Measurements from ENCODE around the gene SCRN2. TPM values are rescaled to one million over a fixed set of nuclear protein-coding genes. Genes with fewer than 3 reads are reported as not detected.

SCRN2 gene
- total RNA-seq, 3 donors from 2014 or later (not counting 1 experiment from before 2014, with no cell fraction given) = 33.7 to 38.0 (median 35.7) TPM

- no peaks in the 10 kb centered on the region for H3K9me3 ChIP-seq (ENCODE audit: control insufficient read depth, insufficient read depth, low read length)
- H3K27ac ChIP-seq (ENCODE audit: low read length) = no peak overlapping the region
- WGBS (ENCODE audit: insufficient coverage) = 60% methylated on average over 17 of the region's 17 CpGs
- H3K4me3 ChIP-seq (ENCODE audit: low read length) = peak overlapping the region; percentile 90
- Mint-ChIP-seq H3K27ac (peak overlapping the region; percentile 81 to 97), H3K9me3 (no peaks in the 10 kb centered on the region), H3K27me3 (ENCODE audit: low read depth in 2 of 2) (peaks cover 4 to 9% of the 10 kb centered on the region in 2 donors), H3K4me3 (peak overlapping the region; percentile 99), H3K4me1 (peaks cover 15 to 24% of the 10 kb centered on the region in 2 donors), H3K36me3 (no peaks in the 10 kb centered on the region)
- intact Hi-C loops (cut with micrococcal nuclease) = no loop called here
- no peak for ATAC-seq
- peaks cover 6% of the 10 kb centered on the region for H3K36me3 ChIP-seq (ENCODE audit: control insufficient read depth, insufficient read depth, low read length)
- peaks cover 4% of the 10 kb centered on the region for H3K27me3 ChIP-seq (ENCODE audit: control insufficient read depth, insufficient read depth, low read length)
- H3K4me1 ChIP-seq (ENCODE audit: control insufficient read depth, insufficient read depth, low read length) = peaks cover 18% of the 10 kb centered on the region
- TF ChIP-seq CTCF (IDR thresholded peaks at IDR 0.05) = no peak
- DNase-seq = peak in 1 of 2 donors; percentile 22
These were observed 902 bp downstream of the SCRN2 start for GRCh38 chr17:47840001-47840741.

- no peak for DNase-seq
- 96% methylated on average over 5 of the region's 5 CpGs for WGBS (ENCODE audit: insufficient coverage)
- no peak for ATAC-seq
- H3K4me1 Mint-ChIP-seq = peaks cover 15 to 28% of the 10 kb centered on the region in 2 donors
- no peak for TF ChIP-seq CTCF (IDR thresholded peaks at IDR 0.05)
- Histone ChIP-seq H3K4me1 (ENCODE audit: control insufficient read depth, insufficient read depth, low read length) (peaks cover 18% of the 10 kb centered on the region), H3K36me3 (ENCODE audit: control insufficient read depth, insufficient read depth, low read length) (peaks cover 6% of the 10 kb centered on the region), H3K27ac (ENCODE audit: low read length) (no peak overlapping the region), H3K27me3 (ENCODE audit: control insufficient read depth, insufficient read depth, low read length) (no peaks in the 10 kb centered on the region), H3K4me3 (ENCODE audit: low read length) (no peak overlapping the region), H3K9me3 (ENCODE audit: control insufficient read depth, insufficient read depth, low read length) (no peaks in the 10 kb centered on the region)
- H3K27ac Mint-ChIP-seq = no peak overlapping the region
- H3K9me3 Mint-ChIP-seq = no peaks in the 10 kb centered on the region
- H3K4me3 Mint-ChIP-seq = peak overlapping the region; percentile 17
- no peaks in the 10 kb centered on the region for H3K36me3 Mint-ChIP-seq
- intact Hi-C loops (cut with micrococcal nuclease) = loop anchor here (10.0 kb wide), 2 partner anchors 106 to 206 kb away; partner anchors contain the start of genes NFE2L1 and PNPO
- H3K27me3 Mint-ChIP-seq (ENCODE audit: low read depth in 2 of 2) = no peaks in the 10 kb centered on the region
These were observed 2.0 kb downstream of the SCRN2 start for GRCh38 chr17:47839071-47839470.

GRCh38 chr17:47838636-47839035, 2.4 kb downstream of the SCRN2 start:
- Histone ChIP-seq H3K9me3 (ENCODE audit: control insufficient read depth, insufficient read depth, low read length) (no peaks in the 10 kb centered on the region), H3K27me3 (ENCODE audit: control insufficient read depth, insufficient read depth, low read length) (no peaks in the 10 kb centered on the region), H3K4me1 (ENCODE audit: control insufficient read depth, insufficient read depth, low read length) (peaks cover 18% of the 10 kb centered on the region), H3K27ac (ENCODE audit: low read length) (no peak overlapping the region), H3K4me3 (ENCODE audit: low read length) (no peak overlapping the region), H3K36me3 (ENCODE audit: control insufficient read depth, insufficient read depth, low read length) (peaks cover 6% of the 10 kb centered on the region)
- TF ChIP-seq CTCF (IDR thresholded peaks at IDR 0.05) = no peak
- ATAC-seq (no peak), DNase-seq (no peak)
- Mint-ChIP-seq H3K36me3 (no peaks in the 10 kb centered on the region), H3K9me3 (no peaks in the 10 kb centered on the region), H3K27me3 (ENCODE audit: low read depth in 2 of 2) (no peaks in the 10 kb centered on the region), H3K4me3 (peak overlapping the region; percentile 17), H3K4me1 (peaks cover 15 to 30% of the 10 kb centered on the region in 2 donors), H3K27ac (no peak overlapping the region)
- WGBS (ENCODE audit: insufficient coverage) = 97% methylated on average over 12 of the region's 13 CpGs
- intact Hi-C loops (cut with micrococcal nuclease) = loop anchor here (10.0 kb wide), 2 partner anchors 106 to 206 kb away; partner anchors contain the start of genes NFE2L1 and PNPO

Data from natural killer cell (primary cell).